ENCODE measurements around the gene AHCYL2. TPM values are rescaled to one million over a fixed set of nuclear protein-coding genes. Genes with fewer than 3 reads are reported as not detected.
A peak's percentile ranks its signal among the peaks of the same experiment; 100 is the strongest.

The AHCYL2 gene
- total RNA-seq, 2 donors from 2014 or later, result 30.8 to 31.4 TPM

GRCh38 chr7:129385598-129385997, 160.8 kb downstream of the AHCYL2 start:
- peaks cover 10% of the 10 kb centered on the region for H3K36me3 Mint-ChIP-seq (ENCODE audit: low read depth)
- Histone ChIP-seq H3K27ac (ENCODE audit: low read depth, low read length) (no peak overlapping the region), H3K36me3 (ENCODE audit: control insufficient read depth, insufficient read depth, low read length) (no peaks in the 10 kb centered on the region), H3K27me3 (ENCODE audit: control insufficient read depth, insufficient read depth, low read length, poor library complexity, severe bottlenecking) (no peaks in the 10 kb centered on the region), H3K4me3 (ENCODE audit: low read length) (no peak overlapping the region), H3K9me3 (ENCODE audit: control insufficient read depth, low read length) (no peaks in the 10 kb centered on the region), H3K4me1 (ENCODE audit: control insufficient read depth, insufficient read depth, low read length) (no peaks in the 10 kb centered on the region), H3K9ac (ENCODE audit: extremely low read depth, low read length, poor library complexity, severe bottlenecking) (no peak overlapping the region)
- H3K27ac Mint-ChIP-seq, result no peak overlapping the region
- no peak for DNase-seq
- H3K4me3 Mint-ChIP-seq, result no peak overlapping the region
- no peaks in the 10 kb centered on the region for H3K9me3 Mint-ChIP-seq
- H3K4me1 Mint-ChIP-seq, result peaks cover 24% of the 10 kb centered on the region
- 92% methylated on average over 2 to 3 of the region's 4 CpGs for WGBS, 2 experiments (ENCODE audit: insufficient coverage in 1 of 2, insufficient read length in 1 of 2)
- H3K27me3 Mint-ChIP-seq (ENCODE audit: insufficient read depth), result no peaks in the 10 kb centered on the region
- TF ChIP-seq, protein P1, sequence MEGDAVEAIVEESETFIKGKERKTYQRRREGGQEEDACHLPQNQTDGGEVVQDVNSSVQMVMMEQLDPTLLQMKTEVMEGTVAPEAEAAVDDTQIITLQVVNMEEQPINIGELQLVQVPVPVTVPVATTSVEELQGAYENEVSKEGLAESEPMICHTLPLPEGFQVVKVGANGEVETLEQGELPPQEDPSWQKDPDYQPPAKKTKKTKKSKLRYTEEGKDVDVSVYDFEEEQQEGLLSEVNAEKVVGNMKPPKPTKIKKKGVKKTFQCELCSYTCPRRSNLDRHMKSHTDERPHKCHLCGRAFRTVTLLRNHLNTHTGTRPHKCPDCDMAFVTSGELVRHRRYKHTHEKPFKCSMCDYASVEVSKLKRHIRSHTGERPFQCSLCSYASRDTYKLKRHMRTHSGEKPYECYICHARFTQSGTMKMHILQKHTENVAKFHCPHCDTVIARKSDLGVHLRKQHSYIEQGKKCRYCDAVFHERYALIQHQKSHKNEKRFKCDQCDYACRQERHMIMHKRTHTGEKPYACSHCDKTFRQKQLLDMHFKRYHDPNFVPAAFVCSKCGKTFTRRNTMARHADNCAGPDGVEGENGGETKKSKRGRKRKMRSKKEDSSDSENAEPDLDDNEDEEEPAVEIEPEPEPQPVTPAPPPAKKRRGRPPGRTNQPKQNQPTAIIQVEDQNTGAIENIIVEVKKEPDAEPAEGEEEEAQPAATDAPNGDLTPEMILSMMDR (conservative IDR thresholded peaks at IDR 0.05), result no peak

DNA sequence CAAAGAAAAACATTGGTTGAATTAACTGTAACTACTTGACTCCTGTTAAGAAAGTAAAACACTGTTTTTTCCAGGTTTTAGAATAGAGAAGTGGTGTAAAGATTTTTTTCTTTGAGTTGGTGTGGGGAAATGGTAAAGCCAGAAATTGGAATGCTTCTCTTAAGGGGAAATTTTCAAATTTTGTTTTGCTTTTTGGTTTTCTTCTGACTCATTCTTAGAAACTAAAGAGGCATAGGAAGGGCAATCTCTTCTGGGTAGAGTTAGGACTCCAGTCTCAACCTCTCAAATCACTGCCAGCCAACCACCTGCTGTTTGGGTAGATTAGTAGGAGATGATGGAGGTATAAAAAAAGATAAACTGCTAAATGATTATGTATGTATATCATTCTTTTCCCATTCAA, 161.7 kb downstream of the AHCYL2 start:
- Histone ChIP-seq H3K27ac (ENCODE audit: low read depth, low read length) (no peak overlapping the region), H3K4me1 (ENCODE audit: control insufficient read depth, insufficient read depth, low read length) (no peaks in the 10 kb centered on the region), H3K4me3 (ENCODE audit: low read length) (no peak overlapping the region), H3K36me3 (ENCODE audit: control insufficient read depth, insufficient read depth, low read length) (no peaks in the 10 kb centered on the region), H3K27me3 (ENCODE audit: control insufficient read depth, insufficient read depth, low read length, poor library complexity, severe bottlenecking) (no peaks in the 10 kb centered on the region), H3K9me3 (ENCODE audit: control insufficient read depth, low read length) (no peaks in the 10 kb centered on the region), H3K9ac (ENCODE audit: extremely low read depth, low read length, poor library complexity, severe bottlenecking) (no peak overlapping the region)
- Mint-ChIP-seq H3K4me3 (no peak overlapping the region), H3K27me3 (ENCODE audit: insufficient read depth) (no peaks in the 10 kb centered on the region), H3K4me1 (peaks cover 24% of the 10 kb centered on the region), H3K36me3 (ENCODE audit: low read depth) (peaks cover 10% of the 10 kb centered on the region), H3K27ac (peak overlapping the region; percentile 28), H3K9me3 (no peaks in the 10 kb centered on the region)
- TF ChIP-seq, protein P1 (conservative IDR thresholded peaks at IDR 0.05), result no peak
- no peak for DNase-seq

DNA sequence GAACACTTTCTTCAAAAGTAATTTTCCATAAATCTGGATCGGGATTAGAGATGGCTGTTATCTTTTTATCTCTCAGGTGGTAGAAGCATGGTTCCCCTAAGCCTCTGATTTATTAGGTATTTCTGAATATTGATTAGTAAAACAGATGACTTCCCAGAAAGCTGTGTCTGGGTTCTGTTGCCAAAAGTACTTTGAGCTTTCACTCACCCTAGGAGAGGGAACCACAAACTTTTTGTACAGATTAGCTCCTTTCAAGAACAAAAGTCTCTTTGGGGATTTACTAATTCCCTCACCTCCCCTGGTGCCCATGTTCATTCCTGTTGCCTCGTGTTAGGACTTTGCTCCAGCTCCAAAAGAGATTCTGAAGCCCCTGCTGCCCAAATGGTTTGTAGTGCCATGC, 162.7 kb downstream of the AHCYL2 start:
- Mint-ChIP-seq H3K4me1 (peaks cover 24% of the 10 kb centered on the region), H3K36me3 (ENCODE audit: low read depth) (peaks cover 6% of the 10 kb centered on the region), H3K9me3 (no peaks in the 10 kb centered on the region), H3K27ac (peak overlapping the region; percentile 41), H3K27me3 (ENCODE audit: insufficient read depth) (no peaks in the 10 kb centered on the region), H3K4me3 (no peak overlapping the region)
- WGBS, 2 experiments (ENCODE audit: insufficient coverage in 1 of 2, insufficient read length in 1 of 2), result 80 to 84% methylated on average over 1 to 2 of the region's 2 CpGs
- DNase-seq, result no peak
- Histone ChIP-seq H3K4me1 (ENCODE audit: control insufficient read depth, insufficient read depth, low read length) (no peaks in the 10 kb centered on the region), H3K36me3 (ENCODE audit: control insufficient read depth, insufficient read depth, low read length) (no peaks in the 10 kb centered on the region), H3K27ac (ENCODE audit: low read depth, low read length) (no peak overlapping the region), H3K9ac (ENCODE audit: extremely low read depth, low read length, poor library complexity, severe bottlenecking) (no peak overlapping the region), H3K27me3 (ENCODE audit: control insufficient read depth, insufficient read depth, low read length, poor library complexity, severe bottlenecking) (no peaks in the 10 kb centered on the region), H3K9me3 (ENCODE audit: control insufficient read depth, low read length) (no peaks in the 10 kb centered on the region), H3K4me3 (ENCODE audit: low read length) (no peak overlapping the region)
- TF ChIP-seq, protein P1 (conservative IDR thresholded peaks at IDR 0.05), result no peak

Data from endodermal cell (in vitro differentiated cells).